Cardiac septum (tissue), 1 donor: ENCODE measurements around the gene MBOAT7. TPM values are rescaled to one million over a fixed set of nuclear protein-coding genes. Genes with fewer than 3 reads are reported as not detected.

Experiments
- DNase-seq: peaks from one replicate; pipeline ENCODE4 v3.0.0-alpha.2; 2020; ENCODE audit warnings: low spot score
- intact Hi-C: fragments of 100-400 bp; cut with DNase I; formaldehyde crosslinking; loops from one replicate; pipeline ENCODE4 v1.14.0; 2022
- total RNA-seq: library from RNA; stranded (reverse); fragmentation: NEBNext Ultra II Directional; extraction: Animal tissue kit (Norgen Biotek cat#: 25700); gene quantifications from one replicate; pipeline ENCODE4 v1.2.1, GENCODE V29; 2021
- donor health status: DM: no; HTN: no; CAD: no.

MBOAT7 gene
- total RNA-seq, 1 donor from 2014 or later: 24.3 TPM

DNA sequence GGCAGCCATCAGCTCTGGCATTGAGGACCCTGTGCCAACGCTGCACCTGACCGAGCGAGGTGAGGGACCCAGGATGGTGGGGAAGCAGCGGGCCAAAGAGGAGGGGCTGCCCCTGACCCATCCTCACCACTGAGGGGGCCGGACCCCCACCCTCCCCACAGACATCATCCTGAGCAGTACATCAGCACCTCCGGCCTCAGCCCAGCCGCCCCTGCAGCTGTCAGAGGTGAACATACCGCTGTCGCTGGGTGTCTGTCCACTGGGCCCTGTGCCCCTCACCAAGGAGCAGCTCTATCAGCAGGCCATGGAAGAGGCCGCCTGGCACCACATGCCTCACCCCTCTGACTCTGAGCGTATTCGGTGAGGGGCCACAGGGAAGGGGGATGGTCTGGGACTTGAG, 37.1 kb downstream of the MBOAT7 start:
- intact Hi-C loops: no loop called here
- no peak for DNase-seq

DNA sequence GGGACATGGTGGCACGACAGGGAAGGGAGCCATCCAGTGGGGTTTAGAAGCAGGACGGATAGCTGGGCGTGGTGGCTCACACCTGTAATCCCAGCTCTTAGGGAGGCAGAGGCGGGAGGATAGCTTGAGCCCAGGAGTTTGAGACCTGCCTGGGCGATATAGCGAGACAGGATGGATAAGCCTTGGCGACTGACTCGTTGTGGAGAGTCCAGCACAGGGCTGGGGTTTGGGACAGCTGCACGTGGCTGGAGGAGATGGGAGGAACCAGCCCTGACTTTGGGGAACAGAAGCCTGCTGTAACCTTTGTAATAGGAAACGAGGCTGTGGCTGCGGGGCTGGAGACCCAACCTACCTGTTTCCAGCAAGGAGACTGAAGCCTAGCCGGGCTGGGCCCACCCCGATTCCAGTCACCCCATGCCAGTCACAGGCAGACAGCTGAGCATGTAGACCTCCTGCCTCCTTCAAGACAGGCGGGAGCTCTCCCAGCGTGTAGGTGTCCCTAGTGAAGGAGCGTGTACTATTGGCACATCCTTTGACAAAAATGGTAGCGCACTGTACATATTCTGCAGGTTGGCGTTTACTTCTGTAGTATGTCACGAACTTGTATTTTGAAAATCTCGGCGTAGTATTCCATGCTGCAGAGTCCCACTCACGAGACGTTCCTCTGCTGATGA, 37.9 kb downstream of the MBOAT7 start:
- no peak for DNase-seq
- intact Hi-C loops: no loop called here

DNA sequence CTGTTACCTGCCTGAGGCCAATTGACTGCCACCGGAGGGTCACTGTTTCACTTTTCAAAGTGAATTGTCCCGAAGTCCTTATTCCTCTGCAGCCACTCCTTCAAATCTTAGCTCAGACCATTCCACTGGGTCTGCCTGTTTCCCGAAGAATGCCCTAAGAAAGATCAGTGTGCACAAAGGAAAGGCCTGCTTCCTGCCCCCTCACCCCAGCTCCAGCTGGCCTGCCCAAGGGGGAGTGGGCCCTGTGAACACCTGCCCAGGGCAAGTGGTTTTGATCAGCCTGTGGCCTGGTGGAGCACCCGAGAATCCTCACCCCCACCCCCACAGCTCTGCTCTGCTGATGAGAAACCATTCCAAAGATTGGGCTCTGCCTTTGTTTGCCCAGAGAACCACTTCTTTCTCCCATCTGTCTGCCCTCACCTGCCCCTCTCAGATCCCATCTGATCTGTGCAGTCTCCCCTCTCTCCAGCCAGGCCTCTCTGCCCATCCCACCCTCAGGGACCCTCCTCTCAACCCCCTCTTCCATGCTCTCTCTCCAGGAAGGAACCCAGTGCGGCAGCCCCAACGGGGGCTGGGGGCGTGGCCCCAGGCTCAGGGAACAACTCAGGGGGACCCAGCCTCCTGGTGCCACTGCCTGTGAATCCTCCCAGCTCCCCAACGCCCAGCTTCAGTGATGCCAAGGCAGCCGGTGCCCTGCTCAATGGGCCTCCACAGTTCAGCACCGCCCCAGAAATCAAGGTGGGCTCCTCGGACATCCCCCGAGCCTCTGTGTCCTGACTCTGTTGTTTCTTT, 40.2 kb downstream of the MBOAT7 start:
- intact Hi-C loops: no loop called here
- no peak for DNase-seq

DNA sequence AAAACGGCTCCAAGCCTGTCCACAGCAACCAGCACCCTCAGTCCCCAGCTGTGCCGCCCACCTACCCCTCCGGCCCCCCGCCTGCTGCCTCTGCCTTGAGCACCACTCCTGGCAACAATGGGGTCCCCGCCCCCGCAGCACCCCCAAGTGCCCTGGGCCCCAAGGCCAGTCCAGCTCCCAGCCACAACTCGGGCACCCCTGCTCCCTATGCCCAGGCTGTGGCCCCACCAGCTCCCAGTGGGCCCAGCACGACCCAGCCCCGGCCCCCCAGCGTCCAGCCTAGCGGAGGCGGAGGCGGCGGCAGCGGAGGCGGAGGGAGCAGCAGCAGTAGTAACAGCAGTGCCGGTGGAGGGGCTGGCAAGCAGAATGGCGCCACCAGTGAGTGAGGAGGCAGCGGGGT, 41.2 kb downstream of the MBOAT7 start:
- DNase-seq: no peak
- intact Hi-C loops: no loop called here

DNA sequence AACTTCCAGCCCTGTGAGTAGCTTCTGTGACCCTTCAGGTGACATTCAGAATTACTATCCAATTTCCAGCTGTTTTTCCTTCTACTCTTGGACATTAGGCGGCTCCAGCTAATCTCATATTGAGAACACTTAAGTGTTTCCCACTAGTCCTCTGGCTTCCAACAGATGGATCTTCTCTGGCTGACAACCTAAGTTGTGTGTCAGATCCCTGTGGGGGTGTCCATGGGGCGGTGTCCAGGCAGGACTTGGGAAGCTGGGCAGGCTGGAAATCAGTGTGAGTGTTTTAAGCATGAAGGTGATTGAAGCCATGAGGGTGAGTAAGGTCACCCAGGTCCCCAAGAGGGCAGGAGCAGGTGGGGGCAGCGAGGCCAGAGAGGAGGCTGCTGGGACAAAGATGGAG, 41.7 kb downstream of the MBOAT7 start:
- intact Hi-C loops: no loop called here
- DNase-seq: no peak

DNA sequence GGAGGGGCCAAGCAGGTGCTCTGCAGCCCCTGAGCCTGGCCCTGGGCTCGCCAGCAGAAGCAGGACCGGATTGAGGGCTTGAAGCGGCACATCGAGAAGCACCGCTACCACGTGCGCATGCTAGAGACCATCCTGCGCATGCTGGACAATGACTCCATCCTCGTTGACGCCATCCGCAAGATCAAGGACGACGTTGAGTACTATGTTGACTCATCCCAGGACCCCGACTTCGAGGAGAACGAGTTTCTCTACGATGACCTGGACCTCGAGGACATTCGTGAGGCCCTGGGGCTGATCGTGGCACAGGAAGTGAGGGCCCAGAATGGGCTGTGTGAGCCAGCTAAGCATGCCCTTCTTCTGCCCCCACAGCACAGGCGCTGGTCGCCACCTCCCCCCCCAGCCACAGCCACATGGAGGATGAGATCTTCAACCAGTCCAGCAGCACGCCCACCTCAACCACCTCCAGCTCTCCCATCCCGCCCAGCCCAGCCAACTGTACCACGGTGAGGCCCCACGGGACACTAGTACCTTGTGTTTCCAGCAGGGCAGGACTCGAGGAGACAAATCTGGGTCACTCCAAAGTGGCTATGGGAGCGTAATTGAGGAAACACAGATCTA, 43.7 kb downstream of the MBOAT7 start:
- intact Hi-C loops: no loop called here
- no peak for DNase-seq

DNA sequence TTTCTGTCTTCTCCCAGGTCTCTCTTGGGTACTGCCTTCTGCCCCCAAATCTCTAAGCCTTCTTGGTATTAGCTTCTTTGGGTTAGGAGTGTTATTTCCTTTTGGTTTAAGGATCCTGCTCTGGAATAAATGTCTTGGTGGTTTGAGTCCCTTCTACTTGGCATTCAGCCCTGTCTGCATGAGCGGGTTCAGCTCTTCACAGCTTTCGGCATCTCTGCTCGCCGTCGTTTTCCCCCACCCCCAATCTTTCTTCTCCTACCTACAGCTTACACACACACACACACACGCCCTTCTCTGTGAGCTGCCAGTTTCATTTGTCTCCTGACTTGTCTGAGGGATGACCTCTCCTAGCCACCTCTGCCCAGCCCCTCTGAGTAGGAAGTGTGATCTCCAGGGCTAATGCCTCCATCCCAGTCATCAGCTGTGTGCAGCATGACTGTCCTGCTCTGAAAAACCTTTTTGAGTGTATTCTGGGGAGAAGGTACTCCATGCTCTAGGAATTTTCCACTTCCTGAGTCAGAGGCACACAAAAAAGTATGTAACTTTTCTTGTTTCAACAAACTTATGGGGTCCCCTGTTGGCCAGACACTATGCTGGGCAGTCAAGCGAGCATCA, 47.1 kb downstream of the MBOAT7 start:
- intact Hi-C loops: no loop called here
- no peak for DNase-seq

DNA sequence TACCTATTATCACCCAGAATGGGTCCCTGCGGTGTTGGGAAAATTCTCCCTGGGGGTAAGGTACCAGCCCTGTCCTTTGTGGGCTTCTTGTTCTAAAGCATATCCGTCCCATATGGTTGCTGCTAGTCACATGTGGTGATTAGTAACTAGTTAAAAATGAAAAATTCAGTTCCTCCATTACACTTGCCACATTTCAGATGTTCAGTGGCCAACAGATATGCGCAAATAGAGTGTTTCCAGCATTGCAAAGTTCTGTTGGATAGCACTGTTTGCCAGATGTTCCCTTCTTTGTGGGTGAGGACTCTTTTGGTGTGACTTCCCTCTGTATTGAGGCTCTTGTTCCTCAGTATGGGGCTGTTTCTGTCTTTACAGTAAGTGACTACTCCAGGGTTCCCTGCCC, 48.0 kb downstream of the MBOAT7 start:
- DNase-seq: no peak
- intact Hi-C loops: no loop called here

DNA sequence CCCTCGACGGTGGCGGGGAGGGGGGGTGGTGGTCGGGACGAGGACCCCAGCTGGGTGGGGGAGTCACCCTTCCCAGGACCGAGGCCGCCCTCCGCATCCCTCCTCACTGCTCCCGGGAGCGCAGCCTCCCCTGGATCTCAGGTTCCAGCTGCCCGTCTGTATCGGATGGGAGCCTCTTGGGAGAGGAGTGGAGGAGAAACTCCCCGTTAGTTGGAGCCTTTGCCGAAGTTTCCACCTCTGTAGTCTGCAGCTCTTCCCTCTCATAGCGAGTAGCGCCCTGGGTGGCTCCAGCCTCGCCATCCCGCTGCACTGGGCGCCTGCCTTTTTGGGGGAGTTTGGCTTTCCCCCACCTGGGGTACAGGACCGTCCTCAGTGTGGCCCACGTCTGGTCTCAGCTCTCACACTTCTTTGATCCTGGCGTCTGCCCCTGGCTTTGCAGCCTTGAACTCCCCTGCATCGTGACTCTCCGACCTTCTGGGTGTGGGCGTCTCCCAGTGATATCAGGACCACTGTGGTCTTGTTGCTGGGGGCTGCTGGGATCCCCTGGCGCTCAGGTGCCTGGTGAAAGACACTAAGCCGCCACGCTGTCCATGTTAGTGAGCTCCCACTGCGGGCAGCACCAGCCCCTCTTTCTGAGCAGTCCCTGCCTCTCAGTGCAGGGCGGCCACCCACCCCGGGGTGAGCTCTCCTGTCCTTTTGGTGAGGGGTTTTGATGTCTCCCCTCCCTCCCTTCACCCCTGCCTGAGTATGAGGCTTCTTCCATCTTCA, 50.7 kb downstream of the MBOAT7 start:
- intact Hi-C loops: no loop called here
- no peak for DNase-seq

DNA sequence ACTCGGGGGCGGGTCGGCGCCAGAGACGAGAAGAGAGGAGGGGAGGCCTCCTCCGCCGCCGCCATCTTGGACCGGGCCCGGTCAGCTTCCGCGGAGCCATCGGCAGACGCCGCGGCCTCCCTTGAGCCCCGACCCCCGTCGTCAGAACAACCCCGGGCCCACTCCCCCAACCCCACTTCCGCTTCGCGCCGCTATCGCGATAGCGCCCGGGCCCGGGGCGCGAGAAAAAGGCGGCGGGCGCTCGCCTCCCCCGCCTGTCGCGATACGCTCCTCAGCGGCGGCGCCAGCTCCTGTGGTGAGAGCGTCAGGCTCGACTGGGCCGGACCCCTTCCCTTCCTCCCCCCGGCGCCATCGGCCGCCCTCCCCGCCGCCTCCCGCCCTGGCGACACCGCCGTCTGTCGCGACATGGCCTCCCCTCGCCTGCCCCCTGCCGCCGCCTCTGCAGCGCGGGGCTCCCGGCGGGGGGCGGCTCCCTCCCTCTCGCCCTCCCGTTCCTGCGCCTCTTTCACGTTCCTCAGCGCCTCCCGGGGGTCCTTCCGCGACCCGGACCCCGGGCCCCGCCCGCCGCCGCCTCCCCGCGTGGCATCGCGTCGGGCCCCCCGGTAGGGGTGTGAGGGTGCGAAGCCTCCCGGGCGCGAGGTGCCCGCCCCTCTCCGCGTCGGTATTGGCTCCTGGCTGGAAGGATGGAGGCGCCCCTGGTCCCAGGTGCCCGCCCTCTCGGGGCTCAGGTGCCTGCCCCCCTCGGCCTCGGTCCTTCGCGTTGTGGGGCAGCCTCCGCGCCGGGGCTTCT, 51.5 kb downstream of the MBOAT7 start, which contains the start of gene CNOT3:
CNOT3 (plus strand) TSS at position 64 of the 790 bp plus-strand sequence. CDS start 5,217 bp downstream, outside the sequence.
- DNase-seq: no peak
- intact Hi-C loops: loop anchor here (1.0 kb wide), 1 partner anchor 23 kb away; the partner anchor contains the start of genes PRPF31 and TFPT

DNA sequence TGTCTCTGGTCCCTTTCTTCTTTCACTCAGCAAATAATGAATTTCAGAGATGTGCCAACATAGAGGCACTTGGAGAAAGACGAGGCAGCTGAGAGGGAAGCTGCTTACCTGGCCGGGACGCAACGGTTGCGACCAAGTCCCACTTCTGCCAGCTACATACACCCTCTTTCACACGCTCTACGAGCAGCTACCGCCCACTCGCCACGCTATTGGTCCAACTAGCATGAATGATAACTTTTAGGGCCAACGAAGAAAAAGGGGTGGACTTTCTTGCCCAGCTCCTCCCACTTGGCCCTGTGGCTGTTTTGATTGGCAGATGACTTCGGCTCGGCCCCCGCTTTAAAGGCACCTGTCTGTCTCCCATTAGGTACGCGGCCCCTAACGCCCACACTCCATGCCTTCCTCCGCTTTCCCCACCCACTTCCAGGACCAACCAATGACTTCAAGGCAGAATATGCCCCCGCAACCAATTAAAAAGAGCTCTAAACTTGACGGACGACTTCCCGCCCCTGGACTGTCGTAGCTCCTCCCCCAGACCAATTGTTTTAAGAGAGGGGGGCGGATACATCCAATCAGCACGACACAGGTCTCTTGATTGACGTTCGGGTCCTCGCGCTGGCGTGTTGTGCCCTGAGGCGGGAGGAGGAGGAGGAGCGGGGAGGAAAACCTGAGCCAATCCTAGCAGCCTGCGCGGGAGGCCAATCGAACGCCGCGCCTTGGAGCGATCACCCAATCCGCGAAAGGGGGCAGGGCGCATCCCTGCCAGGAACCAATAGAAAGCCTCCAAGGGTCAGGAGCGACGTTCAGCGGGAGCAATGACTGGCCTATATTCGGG, 52.3 kb downstream of the MBOAT7 start:
- intact Hi-C loops: loop anchor here (1.0 kb wide), 1 partner anchor 22 kb away; the partner anchor contains the start of genes PRPF31 and TFPT

DNA sequence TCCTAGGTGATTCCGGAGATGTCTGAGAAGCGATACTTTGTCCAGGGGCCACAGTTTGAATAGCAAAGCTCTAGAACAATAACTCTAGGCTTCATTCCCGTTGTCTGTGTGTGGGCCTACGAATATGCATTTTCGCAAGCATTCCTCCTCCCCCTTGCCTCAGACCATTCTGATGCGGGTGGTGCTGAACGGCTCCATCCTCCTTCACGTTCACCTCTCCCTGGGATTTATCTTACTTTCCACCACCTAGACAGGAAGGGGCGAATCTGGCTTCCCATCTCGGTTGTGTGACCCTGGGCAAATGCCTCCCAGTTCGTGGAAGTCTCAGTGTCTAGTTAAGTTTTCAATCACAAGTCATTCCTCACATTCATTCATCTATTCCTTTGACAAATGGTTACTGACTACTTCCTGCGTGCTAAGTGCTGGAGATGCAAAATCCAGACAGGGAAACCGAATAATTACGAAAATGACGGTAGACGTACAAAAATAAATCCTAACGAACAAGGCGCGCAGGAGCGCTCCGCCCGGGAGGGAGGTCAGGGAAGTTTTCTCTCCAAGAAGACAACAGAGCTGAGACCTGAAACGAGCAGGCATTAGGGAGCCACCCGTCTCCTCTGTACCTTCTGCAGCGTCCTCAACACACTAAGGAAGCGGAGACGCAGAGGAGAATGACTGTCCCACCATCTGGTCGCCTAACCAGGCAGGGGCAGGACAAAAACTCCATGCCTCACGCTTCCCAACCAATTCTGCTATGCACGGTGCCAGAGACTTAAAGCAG, 53.1 kb downstream of the MBOAT7 start:
- intact Hi-C loops: no loop called here
- DNase-seq: no peak

More for the DNA sequence above, 52.3 kb downstream of the MBOAT7 start:
- DNase-seq: peak; percentile 100

DNA sequence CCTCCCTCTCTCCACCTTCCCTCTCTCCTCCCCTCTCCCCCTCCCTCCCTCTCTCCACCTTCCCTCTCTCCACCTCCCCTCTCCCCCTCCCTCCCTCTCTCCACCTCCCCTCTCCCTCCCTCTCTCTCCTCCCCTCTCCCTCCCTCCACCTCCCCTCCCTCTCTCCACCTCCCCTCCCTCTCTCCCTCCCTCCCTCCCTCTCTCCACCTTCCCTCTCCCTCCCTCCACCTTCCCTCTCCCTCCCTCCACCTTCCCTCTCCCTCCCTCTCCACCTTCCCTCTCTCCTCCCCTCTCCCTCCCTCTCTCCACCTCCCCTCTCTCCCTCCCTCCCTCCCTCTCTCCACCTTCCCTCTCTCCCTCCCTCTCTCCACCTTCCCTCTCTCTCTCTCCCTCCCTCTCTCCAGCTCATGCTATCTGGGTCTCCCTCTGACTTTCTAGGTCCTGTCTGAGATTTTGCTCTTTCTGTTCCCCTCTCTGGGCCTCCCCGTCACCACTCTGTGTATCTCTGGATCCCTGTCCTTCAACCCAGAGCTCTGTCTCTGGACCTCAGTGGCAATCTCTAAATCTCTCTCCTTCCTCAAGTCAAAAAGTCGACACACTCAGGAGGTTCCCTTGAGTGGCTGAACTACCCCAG, 55.3 kb downstream of the MBOAT7 start:
- intact Hi-C loops: no loop called here
- no peak for DNase-seq

DNA sequence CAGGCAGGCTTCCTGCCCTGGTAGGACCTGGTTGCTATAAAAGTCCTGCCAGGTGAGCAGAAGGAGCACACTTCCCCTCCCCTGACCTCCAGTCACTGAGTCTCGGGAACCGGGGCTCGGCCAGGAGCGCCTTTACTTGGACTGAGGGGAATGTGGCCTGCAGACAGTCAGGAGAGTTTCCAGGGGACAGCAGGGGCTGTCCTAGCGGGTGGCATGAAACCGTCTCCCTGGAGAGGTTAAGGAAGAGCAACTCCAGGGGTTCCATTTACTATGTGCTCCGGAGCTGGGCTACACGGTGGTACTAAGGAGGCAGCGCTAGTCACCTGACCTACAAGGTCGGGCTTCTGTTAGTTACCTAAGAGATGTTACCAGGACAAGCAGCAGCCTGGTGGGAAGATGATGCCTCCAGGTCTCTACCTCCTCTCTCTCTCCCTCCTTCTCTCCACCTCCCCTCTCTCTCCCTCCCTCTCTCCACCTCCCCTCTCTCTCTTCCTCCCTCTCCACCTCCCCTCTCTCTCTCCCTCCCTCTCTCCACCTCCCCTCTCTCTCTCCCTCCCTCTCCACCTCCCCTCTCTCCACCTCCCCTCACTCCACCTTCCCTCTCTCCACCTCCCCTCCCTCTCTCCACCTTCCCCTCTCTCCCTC, 55.9 kb downstream of the MBOAT7 start:
- intact Hi-C loops: no loop called here
- DNase-seq: no peak

DNA sequence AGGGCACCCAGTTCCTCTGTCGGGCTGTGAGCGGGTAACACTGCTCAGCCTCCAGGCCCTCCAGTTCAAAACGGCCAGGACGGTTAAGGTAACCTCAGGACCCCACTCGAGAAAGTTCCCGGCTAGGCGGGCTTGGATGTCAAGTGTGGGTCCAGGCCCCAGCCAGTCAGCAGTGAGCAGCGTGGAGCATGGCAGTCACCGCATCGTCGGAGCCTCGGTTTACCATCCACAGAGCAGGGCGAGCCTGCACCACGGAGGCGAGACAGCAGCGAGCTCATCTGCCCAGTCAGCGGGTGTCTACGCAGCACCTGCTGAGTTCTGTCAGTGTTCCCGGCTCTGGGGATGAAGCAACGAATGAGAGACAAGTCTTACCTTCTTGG, 59.8 kb downstream of the MBOAT7 start:
- no peak for DNase-seq
- intact Hi-C loops: no loop called here
